HG02943 (cell line): Measurements from ENCODE around the gene FUT8.

ENCODE experiments used
- ATAC-seq: cut with Tn5 transposase; IDR thresholded peaks from one replicate; pipeline ENCODE4 v1.9.1; 2021; ENCODE audit warnings: mild to moderate bottlenecking, low read depth, moderate library complexity; ENCODE audit not compliant: unreplicated experiment

Gene FUT8

DNA sequence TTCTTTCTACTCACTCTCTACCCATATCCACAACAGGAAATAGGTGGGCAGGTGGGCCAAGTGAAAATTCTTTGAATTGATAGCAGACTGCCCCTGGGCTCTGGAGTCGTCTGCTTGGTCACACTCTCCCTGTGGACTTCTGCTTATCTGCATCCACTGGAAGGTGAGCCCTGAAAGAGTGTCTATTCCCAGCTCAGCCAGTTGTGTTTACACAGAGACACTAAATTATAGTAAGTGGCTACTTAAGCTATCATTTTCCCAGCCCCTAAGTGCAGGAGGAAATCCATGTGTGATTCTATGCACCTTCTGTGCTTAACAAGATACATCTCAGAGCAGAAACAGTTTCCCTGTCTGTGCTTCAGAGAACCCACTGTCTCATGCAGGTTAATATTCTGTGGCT is 338.4 kb downstream of the FUT8 start:
- no peak for ATAC-seq

DNA sequence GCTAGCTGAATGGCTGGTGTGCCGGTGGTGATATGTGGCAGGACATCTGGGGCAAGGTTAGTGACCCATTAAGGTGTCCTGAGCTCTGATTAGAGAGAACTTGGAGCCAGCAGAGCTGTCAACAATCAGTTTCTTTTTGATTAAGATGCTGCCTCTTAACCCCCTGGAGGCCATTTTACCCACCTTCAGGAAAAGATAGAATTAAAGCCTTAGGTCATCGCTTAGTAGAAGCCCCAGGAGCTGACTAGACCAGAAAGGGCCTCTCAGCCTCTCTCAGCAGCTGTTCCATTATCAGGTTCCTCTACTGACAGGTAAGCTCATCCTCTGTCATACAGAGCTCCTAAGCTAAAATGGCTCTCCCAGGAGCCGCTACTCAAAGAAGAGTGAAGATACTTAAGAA is 339.0 kb downstream of the FUT8 start:
- no peak for ATAC-seq

DNA sequence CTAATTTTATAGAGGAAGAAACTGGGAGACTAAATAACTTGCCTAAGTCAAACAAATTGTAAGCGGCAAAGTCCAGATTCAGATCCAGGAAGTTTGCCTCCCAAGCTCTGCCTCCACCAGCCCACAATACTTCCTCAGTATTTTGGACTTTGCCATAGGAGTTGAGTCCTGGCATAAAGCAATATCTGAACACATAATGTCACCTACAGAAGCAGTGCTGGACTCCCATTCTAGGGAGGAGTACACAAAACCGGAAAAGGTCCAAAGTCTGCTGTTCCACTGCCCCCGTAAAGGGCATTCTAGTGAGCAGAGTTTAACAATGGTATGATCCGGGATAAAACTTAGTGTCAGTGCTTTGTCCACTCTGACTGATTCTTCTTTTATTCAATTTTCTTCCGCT is 340.5 kb downstream of the FUT8 start:
- no peak for ATAC-seq

DNA sequence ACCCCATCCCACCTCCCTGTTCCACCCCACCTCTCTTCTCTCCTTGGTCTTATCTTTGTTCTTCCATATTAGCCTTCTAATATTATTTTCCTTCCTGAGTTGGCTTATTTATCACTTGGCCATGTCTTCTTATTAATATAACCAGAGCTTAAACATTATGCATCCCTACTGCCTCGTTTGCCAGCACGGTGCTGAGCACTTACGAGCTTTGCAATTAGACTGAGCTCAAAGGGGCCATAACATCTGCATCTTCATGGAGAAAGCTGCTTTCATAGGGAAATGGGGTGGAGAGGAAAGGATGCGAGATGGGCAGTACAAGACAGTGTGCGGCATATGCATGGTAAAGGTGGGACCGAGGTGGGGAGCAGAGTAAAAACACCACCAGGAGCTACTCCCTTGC is 342.8 kb downstream of the FUT8 start:
- ATAC-seq = no peak

DNA sequence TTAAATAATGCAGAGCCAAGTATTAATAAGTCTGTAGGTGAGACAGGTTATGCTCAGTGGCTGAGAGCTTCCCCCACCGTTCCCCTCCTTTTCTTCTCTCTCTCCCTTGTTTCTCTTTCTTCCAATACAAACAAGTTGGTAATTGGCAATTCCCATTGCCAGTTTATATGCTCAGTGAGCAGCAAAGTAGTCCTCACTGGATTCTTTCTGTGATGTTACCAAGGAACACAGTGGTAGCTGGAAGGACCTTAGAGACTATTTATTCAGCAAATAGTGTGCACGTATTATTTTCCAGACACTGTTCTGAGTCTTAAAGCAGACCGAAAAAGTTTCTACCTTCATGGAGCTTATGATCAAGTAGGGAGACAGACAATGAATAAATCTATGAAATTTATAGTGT is 344.4 kb downstream of the FUT8 start:
- no peak for ATAC-seq

DNA sequence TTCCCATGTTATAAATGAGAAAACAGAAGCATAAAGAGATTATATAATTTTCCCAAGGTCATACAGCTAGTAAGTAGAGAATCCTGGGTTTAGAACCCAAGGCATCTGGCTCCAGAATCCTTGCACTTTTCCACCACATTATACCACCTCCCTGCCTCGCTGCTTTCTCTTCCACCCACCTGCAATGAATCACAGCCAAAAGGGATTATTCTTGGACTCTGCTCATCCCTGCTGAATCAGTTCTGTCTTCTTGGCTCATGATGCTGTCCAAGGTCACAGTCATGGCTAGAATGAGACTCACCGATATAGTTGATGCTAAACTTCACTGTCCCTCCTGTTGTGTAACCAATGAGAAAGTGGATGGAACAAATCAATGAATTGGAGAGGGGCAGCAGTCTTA is 356.6 kb downstream of the FUT8 start:
- no peak for ATAC-seq

DNA sequence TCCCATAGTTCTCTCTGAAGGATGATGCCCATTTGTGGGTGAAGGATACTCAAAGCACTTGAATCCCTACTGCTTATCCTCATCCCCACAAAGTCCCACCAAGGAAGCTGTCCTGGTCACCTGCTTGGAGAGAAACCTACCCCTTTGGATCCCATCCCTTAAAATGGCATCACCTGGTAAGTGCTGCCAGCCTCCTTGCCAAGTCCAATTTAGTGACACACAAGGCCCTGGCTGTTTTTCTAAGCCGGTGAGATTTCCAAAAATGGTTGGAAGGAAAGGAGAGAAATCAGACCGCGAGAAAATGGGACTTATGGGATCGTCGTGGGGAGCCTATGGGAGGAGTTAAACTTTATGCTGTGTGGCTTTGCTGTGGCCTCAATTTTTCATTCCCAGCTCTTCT is 358.2 kb downstream of the FUT8 start:
- no peak for ATAC-seq

DNA sequence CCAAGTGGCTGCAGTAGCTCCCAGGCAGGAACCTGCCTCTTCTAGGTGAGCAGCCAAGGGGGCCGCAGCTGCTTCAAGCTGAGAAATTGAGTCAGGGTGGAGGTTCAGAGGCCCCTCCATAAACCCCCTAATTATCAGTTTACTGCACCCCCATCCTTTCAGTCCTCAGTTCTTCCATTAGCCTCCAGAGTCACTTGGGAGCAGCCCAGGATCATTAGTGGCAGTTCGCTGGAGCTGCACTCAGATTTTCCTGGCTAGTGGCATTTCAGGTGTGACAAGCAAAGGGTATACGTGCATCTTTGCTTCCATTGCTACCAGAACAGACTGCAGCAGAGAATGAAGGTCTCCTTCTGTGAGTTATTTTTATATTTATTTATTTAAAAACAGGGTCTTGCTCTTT is 358.7 kb downstream of the FUT8 start:
- ATAC-seq = no peak

DNA sequence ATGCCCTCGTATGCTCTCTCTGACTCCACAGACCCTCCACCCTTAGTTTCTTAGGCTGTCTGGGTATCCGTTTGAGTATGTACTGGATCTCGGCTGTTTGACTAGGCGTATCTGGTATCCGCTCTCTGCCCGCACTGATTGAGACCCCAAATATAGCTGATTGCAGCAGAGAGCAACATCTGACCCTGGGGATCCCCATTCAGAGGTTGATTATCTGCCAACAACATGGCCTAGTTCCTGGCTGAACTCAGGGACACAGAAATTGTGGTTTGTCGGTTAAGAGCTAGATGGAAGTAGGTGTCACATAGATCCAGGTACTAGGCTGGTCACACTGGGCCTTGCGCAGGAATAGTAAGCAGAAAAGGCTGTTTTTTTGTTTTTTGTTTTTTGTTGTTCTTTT is 359.9 kb downstream of the FUT8 start:
- no peak for ATAC-seq

DNA sequence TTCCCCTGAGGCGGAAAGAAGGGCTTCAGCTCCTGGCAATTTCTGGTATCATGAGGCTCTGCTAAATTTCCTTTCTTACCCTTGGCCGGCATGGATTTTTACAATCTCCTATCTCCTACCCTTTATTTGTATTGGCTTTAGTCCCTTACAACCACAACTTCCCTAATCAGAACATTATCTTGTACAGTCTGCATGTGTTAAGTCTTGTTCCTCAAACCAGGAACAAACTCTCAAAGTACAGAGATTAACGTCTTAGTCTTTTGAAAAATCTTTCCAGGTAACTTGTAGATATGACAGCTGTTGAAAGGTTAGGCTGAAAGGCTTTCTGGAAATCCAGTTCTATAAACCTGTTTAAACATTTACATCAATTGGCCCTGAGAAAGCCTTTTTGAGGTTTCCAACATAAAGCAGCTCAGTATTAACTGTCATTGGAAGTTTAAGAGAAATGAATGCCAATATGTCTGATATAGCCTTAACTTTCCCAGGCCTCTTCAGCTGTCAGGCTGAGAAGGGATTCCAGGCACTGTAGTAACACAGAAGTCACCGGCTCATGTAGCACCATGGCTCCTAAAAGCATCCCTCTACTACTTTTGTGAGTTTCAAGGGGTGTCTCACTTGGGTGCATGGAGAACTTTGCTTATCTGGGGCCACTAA is 360.5 kb downstream of the FUT8 start:
- no peak for ATAC-seq

DNA sequence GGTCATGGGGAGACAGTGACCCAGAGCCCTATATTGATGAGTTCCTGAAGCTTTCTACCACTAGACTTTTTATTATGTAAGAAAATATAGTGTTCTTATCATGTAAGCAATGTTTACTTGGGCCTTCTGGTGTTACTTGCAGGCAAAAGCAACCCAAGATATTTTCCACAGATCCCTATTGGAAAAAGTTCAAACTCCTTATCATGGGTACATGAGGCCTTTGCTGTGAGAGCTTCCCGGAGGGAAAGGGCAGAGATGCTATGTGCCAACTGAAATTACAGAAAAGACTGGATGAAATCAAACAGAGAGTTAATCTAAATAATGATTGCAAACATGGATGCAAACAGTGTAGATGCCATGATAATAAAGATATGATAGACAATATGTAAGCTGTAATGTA is 361.5 kb downstream of the FUT8 start:
- ATAC-seq = no peak

DNA sequence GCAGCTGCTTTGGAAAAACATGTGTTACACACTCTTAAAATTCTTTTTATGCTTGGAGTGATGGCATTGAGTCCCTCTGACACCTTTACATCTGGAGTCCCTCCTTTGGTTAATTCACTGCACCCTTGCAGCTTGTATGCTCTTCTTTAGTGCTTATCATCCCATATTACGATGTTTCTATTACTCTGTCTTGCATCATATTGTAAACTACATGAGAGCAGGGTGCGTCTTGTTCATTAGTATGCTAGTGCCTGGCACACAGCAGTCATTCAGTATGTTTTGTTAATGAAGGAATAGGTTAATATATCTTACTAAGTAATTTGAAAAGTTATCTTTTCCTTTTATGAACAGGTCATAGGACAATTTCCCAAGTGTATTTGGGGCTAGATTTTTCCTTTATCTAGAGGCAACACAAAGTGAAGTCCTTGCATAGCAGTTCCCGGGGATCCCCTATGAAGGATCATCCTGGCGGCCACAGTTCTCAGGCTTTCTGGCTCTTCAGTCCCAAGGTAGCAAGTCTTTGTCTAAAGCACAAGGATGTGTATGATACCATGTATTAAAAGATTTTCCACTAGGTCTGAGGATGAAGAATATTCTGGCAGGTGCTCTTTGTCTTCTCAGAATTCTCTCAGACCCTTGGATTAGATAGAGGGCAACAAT is 363.8 kb downstream of the FUT8 start:
- no peak for ATAC-seq

DNA sequence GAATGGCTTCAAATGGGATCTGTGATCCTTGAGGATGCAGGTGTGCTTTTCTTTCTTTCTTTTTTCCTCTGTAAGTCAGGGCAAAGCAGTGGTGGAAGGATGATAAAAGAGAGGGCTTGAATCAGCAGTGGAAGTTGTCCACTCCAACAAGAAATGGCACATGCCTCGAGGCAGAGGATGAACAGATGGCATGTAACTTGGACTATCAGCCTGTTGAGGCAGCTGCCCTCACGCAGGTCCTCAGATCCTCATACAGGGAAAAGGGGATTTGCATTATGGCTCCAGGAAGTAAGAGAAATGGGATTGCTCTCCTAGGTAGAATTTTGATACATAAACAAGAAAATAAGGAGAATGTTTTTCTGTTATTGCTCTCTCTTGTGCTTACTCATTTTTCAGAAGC is 368.0 kb downstream of the FUT8 start:
- ATAC-seq = no peak

DNA sequence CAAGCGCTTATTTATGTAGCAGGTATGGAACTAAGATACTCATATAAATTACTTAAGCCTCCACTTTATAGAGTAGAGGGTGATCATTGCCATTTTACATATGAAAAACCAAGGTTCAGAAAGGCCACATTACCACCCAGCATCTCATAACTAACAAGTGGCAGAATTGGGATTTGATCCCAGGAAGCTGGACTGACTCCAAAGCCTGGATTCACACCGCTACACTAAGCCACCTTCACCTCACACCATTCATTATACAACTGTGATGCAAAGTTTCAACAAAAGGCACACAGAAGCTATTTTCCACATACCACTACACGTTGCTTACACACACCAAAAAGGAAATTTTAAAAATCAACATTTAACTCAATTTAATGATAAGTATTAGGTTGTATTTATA is 370.6 kb downstream of the FUT8 start:
- no peak for ATAC-seq

DNA sequence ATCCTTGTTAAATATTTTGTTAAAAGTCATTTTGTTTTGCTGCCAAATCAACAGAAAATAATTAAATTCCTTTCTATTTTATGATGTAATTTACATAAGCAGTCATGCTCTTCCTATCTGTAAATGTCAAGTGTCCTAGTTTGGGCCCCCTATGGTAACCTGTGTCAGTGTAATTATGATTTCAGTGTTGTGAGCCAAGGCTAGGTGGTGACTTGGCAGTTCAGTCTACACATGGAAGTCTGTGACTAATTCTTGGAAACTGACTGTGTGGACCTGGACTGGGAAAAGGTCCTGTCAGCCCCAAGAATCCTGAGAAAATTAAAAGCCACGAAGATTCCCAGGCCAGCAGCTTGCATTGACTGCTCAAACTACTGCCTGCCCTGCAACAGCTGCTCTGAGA is 371.0 kb downstream of the FUT8 start:
- no peak for ATAC-seq

DNA sequence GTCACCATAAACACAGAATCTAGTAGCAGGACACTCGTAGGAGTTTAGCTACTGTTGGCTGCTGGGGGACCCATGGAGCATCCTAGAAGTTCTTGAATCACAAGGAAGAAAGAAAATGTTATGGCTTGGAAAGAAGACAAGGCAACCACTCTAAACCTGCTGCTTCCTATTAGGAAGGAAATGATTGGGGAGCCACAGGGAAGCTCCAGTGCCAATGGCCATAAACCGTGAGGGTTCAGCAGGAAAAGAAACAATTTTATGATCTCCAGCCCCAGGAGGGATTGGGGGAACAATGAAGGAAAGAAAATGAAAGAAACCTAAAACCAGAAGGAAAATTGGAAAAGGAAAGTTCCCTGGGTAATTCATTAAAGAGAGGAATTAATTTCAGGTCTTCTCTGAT is 372.0 kb downstream of the FUT8 start:
- ATAC-seq = no peak

DNA sequence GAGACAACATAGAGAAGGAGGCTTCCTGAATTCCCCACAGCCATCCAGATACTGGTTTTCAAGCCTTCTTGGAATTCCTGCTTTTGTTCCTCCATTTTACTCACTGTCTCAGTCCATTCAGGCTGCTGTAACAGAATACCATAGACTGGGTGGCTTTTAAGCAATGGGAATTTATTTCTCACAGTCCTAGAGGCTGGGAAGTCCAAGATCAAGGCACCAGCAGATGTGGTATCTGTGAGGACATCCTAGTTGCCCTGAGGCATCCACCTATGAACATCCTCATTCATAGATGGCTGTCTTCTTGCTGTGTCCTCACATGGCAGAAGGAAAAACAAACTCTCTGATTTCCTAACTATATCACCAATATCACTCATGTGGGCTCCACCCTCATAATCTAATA is 374.9 kb downstream of the FUT8 start:
- no peak for ATAC-seq

DNA sequence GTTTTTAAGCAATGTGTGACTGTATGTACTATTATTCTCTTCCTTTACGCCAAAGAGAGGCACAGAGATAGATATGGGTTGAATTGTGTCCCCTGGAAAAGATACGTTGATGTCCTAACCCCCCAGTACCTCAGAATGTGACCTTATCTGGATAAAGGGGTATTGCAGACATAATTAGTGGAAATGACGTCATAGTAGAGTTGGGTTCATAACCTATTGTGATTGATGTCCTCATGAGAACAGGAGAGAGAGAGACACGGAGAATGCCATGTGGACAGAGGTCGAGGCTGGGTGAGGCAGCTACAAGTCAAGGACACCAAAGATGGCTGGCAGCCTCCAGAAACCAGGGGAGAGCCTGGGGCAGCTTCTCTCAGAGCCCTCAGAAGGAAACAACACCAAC is 376.3 kb downstream of the FUT8 start:
- ATAC-seq = no peak

DNA sequence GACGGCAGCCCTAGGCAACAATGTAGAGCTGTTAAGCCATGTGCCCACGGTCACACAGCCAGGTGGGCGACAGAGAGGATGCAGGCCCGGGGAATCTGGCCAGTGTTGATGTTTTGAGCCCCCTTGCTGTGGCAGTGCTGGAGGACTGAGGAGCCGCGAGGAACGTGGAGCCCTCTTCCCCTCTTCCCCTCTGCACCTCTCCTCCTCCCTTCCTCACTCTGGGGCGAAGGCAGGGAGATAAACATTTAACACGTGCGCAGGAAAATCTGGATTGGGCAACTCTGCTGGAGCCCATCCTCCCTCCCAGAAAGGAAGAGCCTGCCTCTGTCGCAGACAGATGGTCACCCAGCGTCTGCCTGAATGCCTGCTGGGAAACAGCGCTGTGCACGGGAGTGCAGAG is 376.8 kb downstream of the FUT8 start:
- ATAC-seq = no peak

DNA sequence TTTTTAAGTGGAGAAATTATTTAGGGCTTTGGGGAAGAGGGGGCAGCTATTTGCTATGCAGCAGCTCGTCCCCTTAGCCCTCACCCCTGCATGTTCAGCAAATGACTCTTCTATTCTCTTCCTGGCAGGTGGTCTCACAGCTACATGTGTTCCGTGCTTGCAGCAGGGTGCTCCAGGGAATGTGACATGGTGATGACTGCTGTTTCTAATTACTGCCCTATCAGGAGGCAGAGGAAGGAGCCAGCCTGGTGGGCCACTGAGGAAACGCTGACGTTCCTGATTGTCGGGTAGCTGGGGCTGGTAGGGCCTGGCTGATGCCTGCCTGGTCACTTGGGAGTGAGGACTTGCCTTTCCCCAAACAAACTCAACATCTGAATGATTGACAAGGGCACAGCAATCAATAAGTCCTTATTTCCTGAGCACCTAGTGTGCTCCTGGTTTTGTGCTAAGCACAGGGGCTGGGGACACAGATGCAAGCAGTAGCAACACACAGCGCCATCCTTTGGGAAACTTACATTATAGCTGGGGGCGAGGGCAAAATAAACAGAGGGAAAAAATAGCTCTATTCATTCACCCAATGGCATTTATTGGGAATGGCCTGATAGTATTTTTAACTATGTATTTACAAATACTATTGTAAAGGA is 377.8 kb downstream of the FUT8 start:
- ATAC-seq = no peak

DNA sequence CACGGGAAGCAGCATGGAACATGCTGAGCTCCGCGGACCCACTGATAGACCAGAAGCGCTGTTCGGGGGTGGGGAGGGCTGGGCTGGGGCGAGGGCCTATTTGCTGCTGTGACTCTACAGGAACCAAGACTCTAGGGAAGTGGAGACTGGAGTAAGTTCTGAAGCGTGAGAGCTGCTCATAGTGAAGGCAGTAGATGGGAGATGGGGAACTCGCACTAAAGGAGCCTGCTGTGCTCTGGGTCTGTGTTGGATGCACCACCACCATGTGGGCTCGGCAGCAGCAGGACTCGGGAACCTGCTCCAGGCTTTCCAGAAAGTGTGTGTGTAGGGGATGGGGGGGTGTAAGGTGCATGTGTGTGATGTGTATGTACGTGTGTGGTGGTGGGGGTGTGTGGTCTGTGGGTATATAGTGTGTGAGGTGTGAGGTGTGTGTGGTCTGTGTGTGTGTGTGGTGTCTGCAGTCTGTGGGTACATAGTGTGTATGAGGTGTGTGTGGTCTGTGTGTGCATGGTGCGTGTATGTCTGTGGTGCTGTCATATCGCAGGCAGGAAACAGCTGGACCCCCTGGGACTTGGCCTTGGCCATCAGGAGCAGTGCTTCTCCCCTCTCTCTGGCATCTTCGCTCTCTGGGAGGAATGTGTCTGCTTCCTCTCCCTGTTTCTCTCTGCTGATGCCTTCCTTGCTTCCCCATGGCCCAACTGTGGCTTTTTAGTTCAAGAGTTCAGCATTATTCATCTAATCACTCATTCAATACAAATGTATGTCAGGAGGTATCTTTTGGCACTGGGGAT is 378.9 kb downstream of the FUT8 start:
- ATAC-seq = no peak
